Breast epithelium (tissue), 4 donors: ENCODE measurements around the gene PCSK4. TPM values are rescaled to one million over a fixed set of nuclear protein-coding genes. Genes with fewer than 3 reads are reported as not detected.

Experiments used
- DNase-seq, 2 donors: peaks; one replicate each; pipeline ENCODE4 v3.0.0-alpha.2; 2019; ENCODE audit warnings: low spot score in 2 of 2
- H3K27ac ChIP-seq, 2 donors: fragments of 200-600 bp; sonication (generic) in 1 of 2; one replicate each; pipeline ENCODE4 v1.5.1; 2016 to 2019; ENCODE audit warnings: mild to moderate bottlenecking in 1 of 2
- H3K27me3 ChIP-seq, 2 donors: fragments of 200-600 bp; sonication (generic) in 1 of 2; one replicate each; pipeline versions ENCODE4 v1.5.1 to v1.6.0; 2017 to 2019; ENCODE audit warnings: control low read depth in 1 of 2, mild to moderate bottlenecking in 1 of 2
- H3K36me3 ChIP-seq: fragments of 200-600 bp; one replicate; pipeline ENCODE4 v1.5.1; 2019
- H3K4me1 ChIP-seq, 2 donors: fragments of 200-600 bp; sonication (generic); one replicate each; pipeline ENCODE4 v1.5.1; 2016 to 2019; ENCODE audit warnings: control low read depth in 1 of 2
- H3K4me3 ChIP-seq, 3 donors: fragments of 200-600 bp; sonication (generic); 1 replicate in 2 of 3; 2 replicates in 1 of 3; pipeline ENCODE4 v1.5.1; 2016 to 2019; ENCODE audit warnings: mild to moderate bottlenecking in 3 of 3, moderate library complexity in 2 of 3
- H3K9me3 ChIP-seq, 2 donors: fragments of 200-600 bp; sonication (generic) in 1 of 2; one replicate each; pipeline ENCODE4 v1.5.1; 2016 to 2019; ENCODE audit warnings: control low read depth in 1 of 2
- POLR2A ChIP-seq: fragments of 450-650 bp; IDR thresholded peaks from one replicate; pipeline ENCODE4 v1.6.1; 2016; ENCODE audit warnings: antibody characterized with exemption, mild to moderate bottlenecking, moderate library complexity
- POLR2AphosphoS5 ChIP-seq, 3 donors: sonication (generic); formaldehyde crosslinking; IDR thresholded peaks; one replicate each; pipeline ENCODE4 v1.6.1; 2017; ENCODE audit warnings: antibody characterized with exemption in 3 of 3
- intact Hi-C: fragments of 100-400 bp; cut with DNase I; formaldehyde crosslinking; loops from one replicate; pipeline ENCODE4 v1.15.1; 2023; ENCODE audit warnings: low total_unique reads
- total RNA-seq, 3 donors: library from RNA; depleted of rRNA; stranded (reverse); fragments of >200 nt; gene quantifications; one replicate each; pipeline ENCODE4 v1.1.0, GENCODE V29; 2016
- TF ChIP-seq, protein P1 (sequence below), 3 donors: fragments of 450-650 bp; IDR thresholded peaks; one replicate each; pipeline ENCODE4 v1.5.1; 2016 to 2017; ENCODE audit warnings: antibody characterized with exemption in 3 of 3, mild to moderate bottlenecking in 3 of 3, moderate library complexity in 3 of 3

The PCSK4 gene
- total RNA-seq, 3 donors from 2014 or later = 2.2 to 10.0 (median 5.9) TPM

GRCh38 chr19:1460033-1460995 is 29.8 kb downstream of the PCSK4 start:
- H3K27me3 ChIP-seq = peaks cover 5 to 19% of the 10 kb centered on the region in 2 donors

GRCh38 chr19:1459479-1459878 is 30.7 kb downstream of the PCSK4 start:
- Histone ChIP-seq H3K27ac (no peak overlapping the region), H3K36me3 (no peaks in the 10 kb centered on the region), H3K4me1 (no peaks in the 10 kb centered on the region), H3K27me3 (peaks cover 5 to 21% of the 10 kb centered on the region in 2 donors), H3K9me3 (no peaks in the 10 kb centered on the region), H3K4me3 (no peak overlapping the region)
- TF ChIP-seq, protein P1, sequence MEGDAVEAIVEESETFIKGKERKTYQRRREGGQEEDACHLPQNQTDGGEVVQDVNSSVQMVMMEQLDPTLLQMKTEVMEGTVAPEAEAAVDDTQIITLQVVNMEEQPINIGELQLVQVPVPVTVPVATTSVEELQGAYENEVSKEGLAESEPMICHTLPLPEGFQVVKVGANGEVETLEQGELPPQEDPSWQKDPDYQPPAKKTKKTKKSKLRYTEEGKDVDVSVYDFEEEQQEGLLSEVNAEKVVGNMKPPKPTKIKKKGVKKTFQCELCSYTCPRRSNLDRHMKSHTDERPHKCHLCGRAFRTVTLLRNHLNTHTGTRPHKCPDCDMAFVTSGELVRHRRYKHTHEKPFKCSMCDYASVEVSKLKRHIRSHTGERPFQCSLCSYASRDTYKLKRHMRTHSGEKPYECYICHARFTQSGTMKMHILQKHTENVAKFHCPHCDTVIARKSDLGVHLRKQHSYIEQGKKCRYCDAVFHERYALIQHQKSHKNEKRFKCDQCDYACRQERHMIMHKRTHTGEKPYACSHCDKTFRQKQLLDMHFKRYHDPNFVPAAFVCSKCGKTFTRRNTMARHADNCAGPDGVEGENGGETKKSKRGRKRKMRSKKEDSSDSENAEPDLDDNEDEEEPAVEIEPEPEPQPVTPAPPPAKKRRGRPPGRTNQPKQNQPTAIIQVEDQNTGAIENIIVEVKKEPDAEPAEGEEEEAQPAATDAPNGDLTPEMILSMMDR (IDR thresholded peaks at IDR 0.05) = no peak
- DNase-seq = no peak
- intact Hi-C loops = no loop called here

More at GRCh38 chr19:1460033-1460995, 29.8 kb downstream of the PCSK4 start:
- Histone ChIP-seq H3K27ac (no peak overlapping the region), H3K4me1 (no peaks in the 10 kb centered on the region), H3K36me3 (no peaks in the 10 kb centered on the region), H3K9me3 (no peaks in the 10 kb centered on the region), H3K4me3 (no peak overlapping the region)
- intact Hi-C loops = no loop called here
- TF ChIP-seq, protein P1 (IDR thresholded peaks at IDR 0.05) = no peak
- no peak for TF ChIP-seq POLR2AphosphoS5 (IDR thresholded peaks at IDR 0.05)
- TF ChIP-seq POLR2A = no peak
- no peak for DNase-seq

DNA sequence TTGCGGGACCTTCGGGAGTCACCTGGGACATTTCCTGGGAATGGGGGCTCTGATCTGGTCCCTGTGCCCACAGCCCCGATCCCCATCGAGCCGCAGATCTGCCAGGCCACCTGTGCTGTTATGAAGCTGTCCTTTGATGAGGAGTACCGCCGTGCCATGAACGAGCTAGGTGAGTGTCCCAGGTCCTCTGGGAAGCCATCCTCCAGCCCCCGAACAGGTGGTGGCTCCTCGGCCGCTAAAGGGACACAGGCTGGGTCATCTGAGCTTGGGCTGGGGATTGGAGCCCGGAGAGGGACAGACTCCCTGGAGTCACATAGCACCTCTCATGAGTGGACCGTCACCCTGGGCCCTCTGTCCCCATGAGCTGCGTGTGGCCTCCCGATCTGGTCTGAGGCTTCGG is 32.3 kb downstream of the PCSK4 start:
- H3K36me3 ChIP-seq = no peaks in the 10 kb centered on the region
- peaks cover 5 to 6% of the 10 kb centered on the region in 2 donors for H3K4me1 ChIP-seq
- no peaks in the 10 kb centered on the region for H3K9me3 ChIP-seq
- DNase-seq = no peak
- H3K27ac ChIP-seq = no peak overlapping the region
- H3K27me3 ChIP-seq = peaks cover 7 to 32% of the 10 kb centered on the region in 2 donors
- TF ChIP-seq POLR2A (no peak), POLR2AphosphoS5 (IDR thresholded peaks at IDR 0.05) (no peak)
- TF ChIP-seq, protein P1 (IDR thresholded peaks at IDR 0.05) = no peak
- H3K4me3 ChIP-seq = no peak overlapping the region
- intact Hi-C loops = no loop called here

DNA sequence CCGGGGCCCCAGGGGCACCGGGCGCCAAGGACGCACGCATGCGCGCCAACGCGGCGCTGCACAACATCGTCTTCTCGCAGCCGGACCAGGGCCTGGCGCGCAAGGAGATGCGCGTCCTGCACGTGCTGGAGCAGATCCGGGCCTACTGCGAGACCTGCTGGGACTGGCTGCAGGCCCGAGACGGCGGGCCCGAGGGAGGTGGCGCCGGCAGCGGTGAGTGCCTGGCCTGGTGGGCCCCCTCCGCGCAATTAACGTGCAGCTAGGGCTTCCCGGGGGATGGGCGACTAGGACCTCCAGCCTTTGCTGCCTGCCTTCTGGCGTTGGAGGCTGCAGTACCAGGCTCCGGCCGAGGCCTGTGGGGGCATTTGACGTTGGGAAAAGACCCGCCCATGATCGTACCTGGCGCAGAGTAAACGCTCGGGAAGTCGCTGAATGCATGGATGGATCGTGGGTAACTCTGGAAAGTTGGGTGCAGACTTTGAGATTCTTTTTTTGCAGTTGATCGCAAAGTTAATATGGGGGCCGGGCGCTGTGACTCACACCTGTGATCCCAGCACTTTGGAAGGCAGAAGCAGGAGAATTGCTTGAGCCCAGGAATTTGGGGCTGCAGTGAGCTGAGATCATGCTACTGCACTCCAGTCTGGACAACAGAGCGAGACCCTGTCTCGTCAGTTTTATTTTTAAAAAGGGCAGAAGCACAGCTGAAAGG is 33.0 kb downstream of the PCSK4 start:
- H3K4me3 ChIP-seq = no peak overlapping the region
- peaks cover 5 to 6% of the 10 kb centered on the region in 2 donors for H3K4me1 ChIP-seq
- no peaks in the 10 kb centered on the region for H3K9me3 ChIP-seq
- H3K36me3 ChIP-seq = no peaks in the 10 kb centered on the region
- H3K27me3 ChIP-seq = peaks cover 11 to 39% of the 10 kb centered on the region in 2 donors
- H3K27ac ChIP-seq = no peak overlapping the region
- intact Hi-C loops = no loop called here
- TF ChIP-seq, protein P1 (IDR thresholded peaks at IDR 0.05) = no peak
- TF ChIP-seq POLR2A (no peak), POLR2AphosphoS5 (IDR thresholded peaks at IDR 0.05) (no peak)
- no peak for DNase-seq
